Stimulated activated naive B cell treated with anti-CD40 and anti-IgM and Interleukin-4, amounts not matched to agents 10 μg/mL and 1 μg/mL and 100 μg/mL, for 72 hours (primary cell): ENCODE measurements around the gene ITGB2.

Experiments
- ATAC-seq, 2 donors: fragments of 150-1000 bp; cut with Tn5 transposase; replicated peaks; 2 replicates each; pipeline ENCODE4 v1.10.0; 2021; ENCODE audit warnings: moderate library complexity in 1 of 2
- DNase-seq: peaks from one replicate; pipeline ENCODE4 v3.0.0; 2021
- H3K27ac Mint-ChIP-seq: one replicate; pipeline ENCODE4 v1.8.0; 2022; ENCODE audit warnings: mild to moderate bottlenecking, mixed read lengths
- H3K27me3 Mint-ChIP-seq, 2 donors: one replicate each; pipeline ENCODE4 v1.8.0; 2022; ENCODE audit warnings: mixed read lengths in 2 of 2
- H3K36me3 Mint-ChIP-seq, 2 donors: one replicate each; pipeline ENCODE4 v1.8.0; 2022; ENCODE audit warnings: mixed read lengths in 2 of 2, mild to moderate bottlenecking in 1 of 2
- H3K4me1 Mint-ChIP-seq, 2 donors: one replicate each; pipeline ENCODE4 v1.8.0; 2022; ENCODE audit warnings: mixed read lengths in 2 of 2, mild to moderate bottlenecking in 1 of 2
- H3K4me3 Mint-ChIP-seq, 2 donors: one replicate each; pipeline ENCODE4 v1.8.0; 2022; ENCODE audit warnings: mild to moderate bottlenecking in 2 of 2, mixed read lengths in 2 of 2, moderate library complexity in 1 of 2
- H3K9me3 Mint-ChIP-seq, 2 donors: one replicate each; pipeline ENCODE4 v1.8.0; 2022; ENCODE audit warnings: mixed read lengths in 2 of 2, mild to moderate bottlenecking in 1 of 2

Gene ITGB2

GRCh38 chr21:44844256-44844655 is 76.4 kb downstream of the ITGB2 start:
- Mint-ChIP-seq H3K36me3 (peaks cover 5 to 6% of the 10 kb centered on the region in 2 donors), H3K4me3 (no peak overlapping the region), H3K4me1 (peaks cover 8 to 24% of the 10 kb centered on the region in 2 donors), H3K27ac (no peak overlapping the region), H3K27me3 (peaks cover 32 to 41% of the 10 kb centered on the region in 2 donors), H3K9me3 (no peaks in the 10 kb centered on the region)
- DNase-seq (no peak), ATAC-seq (no peak)

DNA sequence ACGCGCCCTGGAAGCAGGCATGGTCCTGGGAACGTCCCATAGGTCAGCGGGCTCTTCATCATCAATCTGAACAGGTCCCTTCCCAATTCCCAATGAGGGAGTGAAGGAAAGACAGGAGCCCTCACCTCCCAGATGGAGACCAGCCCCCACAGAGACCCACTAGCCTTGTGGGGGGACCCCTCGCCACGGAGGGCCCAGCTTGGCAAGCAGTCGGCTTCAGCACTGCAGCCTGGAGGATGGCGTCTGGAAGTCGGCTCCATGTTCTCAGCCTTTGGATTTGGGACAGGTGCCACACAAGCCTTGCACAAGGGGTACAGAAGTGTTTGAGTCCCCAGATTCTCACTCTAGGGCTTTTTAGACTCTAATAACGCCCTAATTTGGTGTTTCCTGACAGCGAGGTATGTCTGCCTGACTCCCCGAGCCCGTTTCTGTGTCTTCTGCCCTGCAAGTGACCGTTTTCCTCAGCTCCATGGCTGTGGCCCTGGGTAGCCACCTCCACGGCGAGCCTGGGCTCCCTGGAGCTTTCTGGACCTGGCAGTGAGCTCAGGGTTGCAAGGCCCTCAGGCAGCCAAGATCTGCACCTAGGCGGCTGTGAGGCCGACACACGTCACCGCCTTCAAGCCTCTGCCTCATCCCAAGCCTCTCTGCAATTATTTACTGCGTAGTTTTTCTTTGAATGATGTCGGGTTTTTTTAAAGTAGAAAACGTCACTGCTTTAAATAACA is 77.8 kb downstream of the ITGB2 start:
- no peaks in the 10 kb centered on the region for H3K9me3 Mint-ChIP-seq
- no peak overlapping the region for H3K4me3 Mint-ChIP-seq
- no peaks in the 10 kb centered on the region for H3K36me3 Mint-ChIP-seq
- H3K27me3 Mint-ChIP-seq: peaks cover 36 to 50% of the 10 kb centered on the region in 2 donors
- H3K27ac Mint-ChIP-seq: no peak overlapping the region
- DNase-seq (no peak), ATAC-seq (no peak)
- peaks cover 10 to 24% of the 10 kb centered on the region in 2 donors for H3K4me1 Mint-ChIP-seq

- Mint-ChIP-seq H3K4me1 (peaks cover 10 to 18% of the 10 kb centered on the region in 2 donors), H3K27me3 (peaks cover 36 to 55% of the 10 kb centered on the region in 2 donors), H3K27ac (no peak overlapping the region), H3K9me3 (no peaks in the 10 kb centered on the region), H3K4me3 (no peak overlapping the region), H3K36me3 (no peaks in the 10 kb centered on the region)
- no peak for ATAC-seq
- DNase-seq: no peak
Observed at GRCh38 chr21:44842087-44842486, 78.6 kb downstream of the ITGB2 start.

DNA sequence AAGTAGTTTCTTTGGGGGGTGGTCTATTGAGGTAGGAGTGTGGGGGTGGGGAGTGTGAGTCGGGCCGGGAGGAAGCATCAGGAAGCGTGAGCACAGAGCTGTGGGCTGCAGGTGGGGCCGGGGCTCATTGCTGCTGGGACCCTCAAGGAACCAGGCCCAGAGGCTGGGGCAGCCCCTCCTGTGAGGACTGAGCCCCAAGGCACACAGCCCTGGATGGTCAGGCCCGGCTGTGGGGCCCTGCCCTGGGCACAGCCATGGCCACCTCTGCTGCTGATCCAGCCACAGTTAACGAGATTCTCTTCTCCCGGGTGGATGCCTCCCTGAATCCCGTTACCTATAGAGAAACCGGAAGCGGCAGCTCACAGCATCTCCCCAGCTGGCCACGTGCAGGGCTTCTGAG is 79.9 kb downstream of the ITGB2 start:
- peaks cover 5% of the 10 kb centered on the region in 2 donors for H3K4me1 Mint-ChIP-seq
- H3K36me3 Mint-ChIP-seq: no peaks in the 10 kb centered on the region
- peaks cover 36 to 62% of the 10 kb centered on the region in 2 donors for H3K27me3 Mint-ChIP-seq
- H3K27ac Mint-ChIP-seq: no peak overlapping the region
- H3K9me3 Mint-ChIP-seq: no peaks in the 10 kb centered on the region
- DNase-seq (no peak), ATAC-seq (no peak)
- H3K4me3 Mint-ChIP-seq: no peak overlapping the region

GRCh38 chr21:44838951-44839350 is 81.7 kb downstream of the ITGB2 start:
- H3K36me3 Mint-ChIP-seq: no peaks in the 10 kb centered on the region
- DNase-seq (no peak), ATAC-seq (no peak)
- no peak overlapping the region for H3K4me3 Mint-ChIP-seq
- peaks cover 28 to 47% of the 10 kb centered on the region in 2 donors for H3K27me3 Mint-ChIP-seq
- no peaks in the 10 kb centered on the region for H3K9me3 Mint-ChIP-seq
- H3K27ac Mint-ChIP-seq: no peak overlapping the region
- peaks cover 0 to 2% of the 10 kb centered on the region in 2 donors for H3K4me1 Mint-ChIP-seq

GRCh38 chr21:44838039-44838895 is 82.4 kb downstream of the ITGB2 start:
- Mint-ChIP-seq H3K27ac (no peak overlapping the region), H3K9me3 (no peaks in the 10 kb centered on the region), H3K36me3 (no peaks in the 10 kb centered on the region), H3K27me3 (peaks cover 28 to 47% of the 10 kb centered on the region in 2 donors), H3K4me1 (peaks cover under 1 to 2% of the 10 kb centered on the region in 2 donors), H3K4me3 (no peak overlapping the region)
- peak in 1 of 2 donors; percentile 41 for ATAC-seq
- DNase-seq: no peak

DNA sequence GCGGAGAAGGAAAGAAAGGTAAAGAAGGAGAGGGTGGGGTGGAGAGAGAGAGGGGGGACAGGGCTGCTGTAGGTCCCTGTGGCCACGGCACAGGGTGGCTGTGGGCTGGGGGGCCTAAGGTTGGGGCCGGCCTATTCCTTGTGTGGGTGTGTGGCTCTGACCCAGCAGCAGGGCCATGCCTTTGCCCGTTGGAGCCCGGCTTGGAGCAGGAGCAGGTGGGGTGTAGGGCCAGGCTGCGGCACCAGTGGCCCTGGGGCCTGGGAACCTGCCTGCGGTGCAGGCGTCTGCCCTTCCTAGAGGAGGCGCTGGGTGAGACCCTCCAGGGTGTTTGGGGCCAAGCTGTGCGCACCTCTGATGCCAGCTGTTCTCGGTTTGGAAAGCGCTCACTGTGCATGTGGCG is 83.2 kb downstream of the ITGB2 start:
- no peak overlapping the region for H3K4me3 Mint-ChIP-seq
- no peak overlapping the region for H3K27ac Mint-ChIP-seq
- no peaks in the 10 kb centered on the region for H3K36me3 Mint-ChIP-seq
- peaks cover 2 to 7% of the 10 kb centered on the region in 2 donors for H3K4me1 Mint-ChIP-seq
- peaks cover 27 to 45% of the 10 kb centered on the region in 2 donors for H3K27me3 Mint-ChIP-seq
- H3K9me3 Mint-ChIP-seq: no peaks in the 10 kb centered on the region
- DNase-seq: no peak
- no peak for ATAC-seq

DNA sequence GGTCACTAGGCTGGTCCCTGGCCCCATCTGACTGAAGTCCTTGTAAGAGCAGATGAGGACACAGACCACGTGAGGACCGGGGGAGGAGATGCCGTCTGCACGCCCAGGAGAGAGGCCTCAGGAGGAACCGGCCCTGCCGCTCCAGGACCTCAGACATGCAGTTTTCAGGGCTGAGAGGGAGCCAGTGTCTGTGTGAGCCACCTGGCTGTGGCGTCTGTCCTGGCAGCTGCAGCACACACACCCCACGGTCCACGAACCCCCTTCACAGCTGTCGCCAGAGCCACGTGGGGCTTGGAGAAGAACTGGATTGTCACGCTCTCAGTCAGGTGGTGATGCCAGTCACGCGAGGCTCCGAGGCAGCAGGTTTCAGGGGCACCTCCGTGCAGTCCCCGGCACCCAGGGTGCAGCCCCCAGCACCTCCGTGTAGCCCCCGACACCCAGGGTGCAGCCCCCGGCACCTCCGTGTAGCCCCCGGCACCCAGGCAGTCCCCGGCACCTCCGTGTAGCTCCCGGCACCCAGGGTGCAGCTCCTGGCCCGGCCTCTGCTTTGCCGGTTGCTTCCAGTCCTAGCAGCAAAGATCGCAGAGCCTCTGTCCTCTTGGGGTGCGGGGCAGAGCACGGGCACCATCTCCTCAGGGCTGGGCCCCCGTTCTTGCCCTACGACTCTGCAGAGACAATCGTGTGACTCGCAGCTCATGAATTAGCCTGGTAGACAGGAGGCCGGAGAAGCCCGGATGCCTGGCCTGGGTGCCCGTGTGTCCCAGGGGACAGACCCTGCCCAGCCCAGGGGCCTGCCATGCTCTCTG is 83.8 kb downstream of the ITGB2 start:
- DNase-seq (no peak), ATAC-seq (no peak)
- H3K4me1 Mint-ChIP-seq: peaks cover 2 to 7% of the 10 kb centered on the region in 2 donors
- H3K4me3 Mint-ChIP-seq: no peak overlapping the region
- H3K9me3 Mint-ChIP-seq: no peaks in the 10 kb centered on the region
- peaks cover 21 to 39% of the 10 kb centered on the region in 2 donors for H3K27me3 Mint-ChIP-seq
- H3K27ac Mint-ChIP-seq: no peak overlapping the region
- H3K36me3 Mint-ChIP-seq: no peaks in the 10 kb centered on the region

DNA sequence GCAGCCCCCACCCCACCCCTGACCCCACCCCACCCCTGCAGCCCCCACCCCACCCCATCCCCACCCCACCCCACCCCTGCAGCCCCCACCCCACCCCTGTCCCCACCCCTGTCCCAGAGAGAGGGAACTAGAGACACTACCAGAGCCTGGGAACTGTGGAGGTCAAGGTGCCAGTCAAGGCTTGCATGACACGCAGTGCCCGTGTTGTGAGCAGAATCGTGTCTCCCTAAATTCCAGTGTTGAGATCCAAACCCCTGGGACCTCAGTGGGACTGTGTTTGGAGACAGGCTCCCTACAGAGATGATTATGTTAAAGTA is 84.4 kb downstream of the ITGB2 start:
- H3K27ac Mint-ChIP-seq: no peak overlapping the region
- no peak for ATAC-seq
- H3K36me3 Mint-ChIP-seq: no peaks in the 10 kb centered on the region
- H3K4me1 Mint-ChIP-seq: peaks cover 3 to 10% of the 10 kb centered on the region in 2 donors
- no peaks in the 10 kb centered on the region for H3K9me3 Mint-ChIP-seq
- H3K4me3 Mint-ChIP-seq: no peak overlapping the region
- DNase-seq: no peak
- peaks cover 18 to 33% of the 10 kb centered on the region in 2 donors for H3K27me3 Mint-ChIP-seq
